Activated CD4-positive, alpha-beta T cell treated with anti-CD3 and anti-CD28 coated beads, Interleukin-10, Interleukin-2, amounts not matched to agents 100 ng/mL and 50 ng/mL, durations not matched to agents 16 hours and 8 hours (primary cell): ENCODE measurements around the gene EXPH5.

Experiments
- DNase-seq: peaks from one replicate; pipeline ENCODE4 v3.0.0-alpha.2; 2020

Gene EXPH5

DNA sequence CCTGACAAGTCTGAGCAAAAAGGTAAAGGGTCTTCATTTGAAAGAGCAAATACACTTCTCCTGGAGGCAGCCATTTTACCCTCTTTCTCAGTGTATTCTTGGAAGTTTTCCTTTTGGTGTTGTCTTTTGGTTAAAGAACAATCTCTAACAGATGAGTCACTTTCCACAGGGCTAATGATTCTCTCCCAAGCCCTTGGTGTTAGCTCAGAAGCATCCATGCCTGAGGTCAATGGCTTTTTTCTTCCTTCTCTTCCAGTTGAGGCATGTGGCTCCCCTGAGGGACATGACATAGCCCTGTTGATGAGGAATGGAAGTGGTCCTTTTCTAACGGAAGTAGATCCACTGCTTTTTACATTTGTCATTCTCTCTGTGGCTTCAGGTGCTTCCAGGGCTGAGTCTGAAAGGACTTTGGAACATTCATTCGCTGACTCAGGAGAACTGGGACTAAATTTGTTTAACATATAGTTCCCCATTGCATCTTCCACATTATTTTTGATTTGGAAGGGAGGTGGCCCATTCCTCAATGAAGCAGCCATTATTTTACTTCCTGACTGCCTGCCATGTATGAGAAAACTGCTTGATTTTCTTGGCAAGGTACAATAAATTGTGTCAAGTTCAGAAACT, 81.6 kb downstream of the EXPH5 start:
- no peak for DNase-seq

DNA sequence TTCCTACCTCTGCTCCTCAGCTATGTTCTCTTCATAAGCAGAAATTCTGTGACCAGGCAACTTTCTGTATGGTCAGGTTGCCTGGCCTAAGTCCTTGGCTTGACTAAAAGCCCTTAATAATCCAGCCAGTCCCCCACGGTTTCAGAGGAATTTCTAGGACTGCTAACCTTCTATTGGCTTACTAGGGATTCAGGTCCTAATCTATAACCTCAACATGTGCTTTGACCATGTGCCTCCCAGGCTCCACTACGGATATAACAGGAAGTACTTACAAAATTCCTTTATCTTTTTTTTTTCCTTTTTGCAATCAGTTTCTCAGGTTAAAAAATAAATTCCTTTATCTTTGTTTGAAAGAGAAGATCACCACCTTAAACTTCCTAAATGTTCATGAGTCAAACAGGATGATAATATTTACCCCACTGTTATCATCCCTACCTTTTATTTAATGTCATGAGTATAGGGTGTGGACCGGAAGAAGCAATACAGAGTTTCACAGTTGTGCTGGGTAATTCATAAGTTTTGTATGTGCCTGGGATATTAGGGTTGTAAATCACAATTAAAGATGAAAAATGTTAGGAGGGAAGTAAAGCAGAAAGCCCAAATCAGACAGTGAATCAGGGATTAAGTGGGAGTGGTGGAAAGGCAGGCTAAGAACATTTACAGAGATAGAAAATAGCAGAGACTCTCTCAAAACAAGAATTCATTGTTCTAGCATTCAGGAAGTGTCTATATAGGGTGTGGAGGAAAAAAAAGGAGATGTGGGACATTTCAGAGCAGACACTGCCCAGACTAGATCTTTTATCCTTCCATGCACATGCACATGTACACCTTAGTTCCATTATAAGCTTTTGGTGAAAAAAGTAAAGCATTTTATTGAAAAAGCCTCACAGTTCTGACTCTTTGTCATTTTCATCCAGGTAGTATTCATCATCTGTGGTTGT, 84.6 kb downstream of the EXPH5 start:
- DNase-seq = no peak

DNA sequence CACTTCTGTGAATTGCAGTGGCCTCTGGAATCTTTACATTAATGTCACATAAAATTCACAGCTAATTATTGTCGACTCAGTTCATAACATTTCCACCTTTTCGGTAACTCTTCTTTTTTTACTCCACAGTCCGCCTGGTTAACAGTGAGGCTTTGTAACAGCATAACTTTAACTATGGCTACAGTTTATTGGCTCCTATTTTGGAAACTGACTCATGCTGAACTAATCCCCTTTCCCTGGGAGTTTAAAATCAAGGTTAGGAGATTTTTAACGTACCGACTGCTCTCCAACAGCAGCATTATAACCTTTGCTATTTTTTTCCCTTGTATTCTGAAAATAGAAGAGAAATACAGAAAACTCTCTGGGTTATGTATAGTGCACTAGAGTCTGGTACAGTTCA, 92.2 kb downstream of the EXPH5 start:
- DNase-seq = no peak

DNA sequence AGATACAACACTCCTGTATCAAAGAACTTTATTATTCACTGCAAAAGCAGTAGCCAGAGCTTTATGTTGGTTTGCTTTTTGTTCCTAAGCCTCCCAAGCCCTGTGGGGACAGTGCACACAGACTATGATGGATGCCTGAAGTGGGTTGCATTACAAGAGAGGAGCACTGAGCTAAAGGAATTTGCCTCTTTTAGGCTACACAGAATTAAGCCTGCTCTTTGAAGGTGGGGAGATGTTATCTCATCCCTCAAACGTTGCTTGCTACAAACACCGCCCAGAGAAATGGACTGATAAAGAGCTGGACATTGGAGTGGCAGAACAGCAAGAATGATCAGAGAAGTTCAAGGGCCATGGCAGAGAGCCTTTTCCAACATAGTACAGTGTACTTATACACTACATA, 92.8 kb downstream of the EXPH5 start:
- no peak for DNase-seq

DNA sequence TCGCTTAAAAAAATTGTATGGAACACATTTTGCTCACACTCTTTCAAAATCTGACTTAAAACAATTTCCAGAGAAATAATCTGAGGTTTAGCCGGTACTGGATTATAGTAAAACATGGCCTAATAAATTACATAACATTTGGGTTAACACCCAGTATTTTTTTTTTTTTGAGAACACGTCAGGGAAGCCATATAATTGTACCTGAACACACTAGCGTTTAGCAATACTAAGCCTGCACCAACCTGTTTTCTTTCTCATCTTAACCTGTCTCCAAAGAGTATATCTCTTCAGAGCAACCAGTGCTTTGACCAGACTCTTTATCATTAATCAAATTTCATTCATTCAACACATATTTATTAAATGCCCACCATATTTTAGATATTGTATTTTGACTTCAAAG, 93.4 kb downstream of the EXPH5 start:
- DNase-seq = no peak

DNA sequence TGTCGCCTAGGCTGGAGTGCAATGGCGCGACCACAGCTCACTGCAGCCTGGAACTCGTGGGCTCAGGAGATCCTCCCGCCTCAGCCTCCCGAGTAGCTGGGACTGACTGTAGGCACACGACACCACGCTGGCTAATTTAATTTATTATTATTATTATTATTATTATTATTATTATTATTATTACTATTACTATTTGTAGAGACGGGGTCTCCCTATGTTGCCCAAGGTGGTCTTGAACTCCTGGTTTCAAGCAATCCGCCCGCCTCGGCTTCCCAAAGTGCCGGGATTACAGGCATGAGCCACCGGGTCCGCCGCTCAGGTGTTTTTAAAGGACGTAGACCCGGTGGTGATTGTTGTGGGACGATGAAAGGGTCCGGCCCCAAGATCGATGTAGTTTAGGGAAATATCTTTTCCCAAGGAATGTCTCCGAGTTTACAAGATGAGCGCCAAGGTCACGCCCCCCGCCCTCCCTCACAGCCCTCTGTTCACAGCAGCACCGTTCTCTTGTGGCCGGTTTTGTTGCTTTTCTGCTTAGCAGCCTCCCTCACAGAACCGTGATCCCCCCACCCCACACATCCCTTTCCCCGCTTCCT, 94.7 kb downstream of the EXPH5 start:
- no peak for DNase-seq

DNA sequence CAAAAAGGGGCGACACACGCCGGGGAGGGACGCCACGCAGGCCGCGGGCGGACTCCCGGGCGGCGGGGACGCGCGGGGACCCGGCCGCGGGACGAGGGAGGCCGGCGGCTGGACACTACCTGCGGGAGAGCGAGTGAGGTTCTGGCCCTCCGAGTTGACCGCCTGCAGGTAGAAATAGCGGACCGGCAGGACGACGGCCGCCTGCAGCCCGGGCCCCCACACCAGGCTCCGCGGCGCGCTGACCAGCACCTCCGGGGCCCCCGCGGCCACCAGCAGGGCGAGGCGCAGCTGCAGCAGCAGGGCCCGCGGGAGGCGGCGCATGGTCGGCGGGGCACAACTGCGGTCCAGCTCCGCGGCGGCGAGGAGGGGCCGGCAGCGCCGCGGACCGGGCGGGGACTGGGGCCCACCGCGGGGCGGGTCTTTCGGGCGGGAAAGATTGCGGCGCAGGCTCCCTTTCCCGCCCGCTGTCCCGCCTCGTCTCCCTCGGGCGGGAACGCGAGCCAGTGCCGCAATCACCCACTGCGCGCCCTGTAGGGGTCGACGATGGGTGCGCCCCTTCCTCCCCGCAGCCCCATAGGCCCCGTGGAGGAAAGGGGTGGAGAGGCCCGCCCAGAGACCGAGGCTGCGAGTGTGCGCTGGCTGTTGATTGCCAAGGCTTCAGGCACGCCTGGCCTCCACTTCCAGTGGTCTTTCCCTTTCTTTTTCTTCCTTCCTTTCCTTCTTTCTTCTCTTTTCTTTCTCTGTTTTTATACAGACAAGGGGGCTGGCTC, 95.3 kb downstream of the EXPH5 start, which contains the start of gene POGLUT3:
POGLUT3 (minus strand) TSS at position 339 of the 770 bp plus-strand sequence; CDS start at position 321, 18 bp downstream.
- peak; percentile 42 for DNase-seq

DNA sequence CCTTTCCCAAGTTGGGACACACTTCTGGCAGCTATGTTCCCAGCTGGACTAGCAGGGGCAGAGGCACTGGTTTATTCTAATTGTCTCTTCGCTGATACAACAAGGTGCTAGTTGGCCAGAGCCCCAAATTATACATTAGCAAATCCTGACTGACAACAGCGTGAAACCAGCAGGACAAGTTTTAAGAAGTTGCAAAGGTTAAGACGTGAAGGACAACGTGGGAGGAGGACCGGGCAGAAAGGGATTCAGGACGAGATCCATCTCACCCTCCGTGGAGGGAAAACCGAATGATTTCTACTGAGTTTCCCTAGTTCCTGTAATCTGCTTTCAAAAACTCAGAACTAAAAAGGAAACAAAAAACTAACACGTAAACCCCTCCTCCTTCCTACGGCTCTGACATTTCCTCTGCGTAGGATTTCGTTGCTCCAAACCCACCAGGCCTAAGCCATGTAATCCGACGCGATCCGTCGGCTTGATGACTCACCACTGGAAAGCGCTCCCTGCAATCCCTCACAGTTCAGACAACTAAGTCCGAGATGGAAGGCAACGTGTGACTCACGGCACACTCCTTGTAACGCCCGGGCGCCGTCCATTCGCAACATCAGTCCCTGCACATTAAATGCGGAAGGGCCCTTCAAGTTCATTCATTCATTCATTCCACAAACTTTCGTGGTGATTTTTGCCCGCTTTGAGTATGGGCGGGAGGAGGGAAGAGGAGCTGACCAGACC, 96.1 kb downstream of the EXPH5 start:
- peak; percentile 80 for DNase-seq

DNA sequence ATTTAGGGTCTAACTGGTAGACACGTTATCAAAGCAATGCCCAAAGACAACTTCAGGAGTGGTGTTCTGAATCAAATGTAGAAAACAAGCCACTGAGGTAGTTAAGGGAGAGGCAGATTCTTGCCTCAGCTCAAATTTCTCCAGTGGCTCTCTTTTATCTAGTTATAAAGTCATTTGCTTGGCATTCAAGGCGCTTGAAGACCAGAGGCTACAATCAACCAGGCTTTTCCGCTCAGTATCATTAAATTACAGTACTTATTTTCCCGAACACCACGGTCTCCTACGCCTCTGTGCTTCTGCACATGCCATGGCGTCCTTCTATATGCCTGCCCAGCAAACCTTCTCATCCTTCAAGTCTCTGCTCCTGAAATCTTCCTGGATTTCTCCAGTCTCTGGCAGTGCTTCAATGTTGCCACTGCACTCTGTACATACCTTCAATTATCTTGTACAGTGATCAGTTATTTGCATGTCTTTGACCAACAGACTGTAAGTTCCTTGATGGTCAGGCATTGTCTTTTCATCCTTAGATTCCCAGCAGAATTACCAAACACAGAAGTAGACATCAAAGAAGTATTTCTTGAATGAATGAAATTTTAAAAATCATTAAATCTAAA, 96.8 kb downstream of the EXPH5 start:
- no peak for DNase-seq

DNA sequence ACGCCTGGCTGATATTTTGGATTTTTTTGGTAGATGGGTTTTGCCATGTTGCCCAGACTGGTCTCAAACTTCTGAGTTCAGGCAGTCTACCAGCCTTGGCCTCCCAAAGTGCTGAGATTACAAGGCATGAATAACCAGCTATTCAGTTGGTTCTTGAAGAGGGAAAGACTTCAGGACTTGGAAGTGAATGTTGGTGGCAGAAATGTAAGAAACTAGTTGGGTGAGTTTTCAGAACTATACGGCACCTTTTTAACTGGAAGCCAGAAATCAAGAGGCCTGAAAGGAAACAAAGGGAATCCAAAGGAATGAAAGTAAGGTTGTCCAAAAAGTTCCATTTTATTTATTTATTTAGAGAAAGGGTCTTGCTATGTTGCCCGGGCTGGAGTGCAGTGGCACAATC, 98.2 kb downstream of the EXPH5 start:
- no peak for DNase-seq

DNA sequence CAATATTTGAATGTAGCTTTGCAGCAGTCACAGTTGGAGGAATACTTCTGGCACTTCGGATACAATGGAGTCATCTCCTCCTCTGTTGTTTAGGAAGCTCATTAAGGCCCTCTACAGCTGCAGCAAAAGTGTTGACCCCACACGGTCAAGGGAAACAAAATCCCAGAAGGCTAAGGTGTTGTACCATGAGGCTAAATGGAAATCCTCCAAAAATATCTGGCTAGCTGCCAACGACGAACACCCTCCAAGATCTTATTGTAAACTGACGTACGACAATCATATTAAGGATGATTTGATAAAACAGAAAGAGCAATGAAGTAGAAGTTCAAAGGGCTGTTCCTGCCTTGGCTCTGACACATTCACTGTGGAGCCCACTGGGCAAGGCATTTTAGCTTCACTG, 99.4 kb downstream of the EXPH5 start:
- no peak for DNase-seq

DNA sequence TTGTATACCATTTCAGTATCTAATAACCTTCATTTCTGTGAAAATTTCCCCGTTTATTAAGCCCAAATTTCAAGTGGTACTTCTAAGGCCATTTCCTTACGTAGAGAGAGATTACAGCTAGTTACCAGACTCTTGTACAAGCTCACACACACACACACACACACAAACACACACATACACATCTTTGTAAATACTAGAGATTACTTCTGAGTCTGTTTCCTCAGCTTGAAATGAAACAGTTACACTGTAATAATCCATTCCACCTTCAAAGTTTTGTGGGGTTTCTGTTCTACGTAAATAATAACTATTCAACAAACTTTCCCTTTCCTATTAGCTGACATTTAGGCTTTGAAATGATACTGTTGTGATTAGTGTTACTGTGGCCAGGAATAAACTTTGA, 101.6 kb downstream of the EXPH5 start:
- DNase-seq = no peak

DNA sequence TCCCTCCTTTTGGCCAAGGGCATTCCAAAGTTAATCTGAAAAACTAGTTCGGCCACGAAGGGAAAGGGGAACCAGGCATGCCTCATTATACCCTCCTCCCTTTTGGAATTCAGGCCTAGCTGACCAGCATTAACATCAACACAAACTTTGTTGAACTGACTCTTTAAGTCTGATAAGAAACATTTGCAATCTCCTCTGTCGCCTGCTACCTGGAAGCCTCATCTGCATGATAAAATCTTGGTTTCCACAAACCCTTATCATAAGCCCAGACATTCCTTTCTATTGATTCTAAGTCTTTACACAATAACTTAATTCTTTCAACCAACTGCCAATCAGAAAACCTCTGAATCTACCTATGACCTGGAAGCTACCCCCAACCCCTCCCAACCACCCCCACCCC, 106.7 kb downstream of the EXPH5 start:
- no peak for DNase-seq

DNA sequence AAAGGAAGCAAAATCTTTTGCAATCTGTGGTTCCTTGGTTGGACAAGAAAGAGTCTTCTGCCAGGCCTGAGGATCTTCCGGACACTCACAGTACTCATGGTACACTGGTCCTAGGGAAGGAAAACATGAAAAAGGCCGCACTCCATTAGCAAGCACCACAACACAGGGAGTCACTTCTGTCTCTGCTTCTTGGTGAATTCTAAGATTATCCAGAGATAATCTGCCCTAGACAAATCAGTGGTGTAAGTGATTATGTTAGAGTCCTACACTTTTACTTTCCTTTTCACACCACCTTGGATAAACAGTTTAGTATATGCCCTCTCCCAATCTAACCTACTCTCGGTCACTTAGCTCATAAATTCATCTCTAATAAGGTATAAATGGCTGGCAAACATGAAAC, 107.2 kb downstream of the EXPH5 start:
- no peak for DNase-seq

DNA sequence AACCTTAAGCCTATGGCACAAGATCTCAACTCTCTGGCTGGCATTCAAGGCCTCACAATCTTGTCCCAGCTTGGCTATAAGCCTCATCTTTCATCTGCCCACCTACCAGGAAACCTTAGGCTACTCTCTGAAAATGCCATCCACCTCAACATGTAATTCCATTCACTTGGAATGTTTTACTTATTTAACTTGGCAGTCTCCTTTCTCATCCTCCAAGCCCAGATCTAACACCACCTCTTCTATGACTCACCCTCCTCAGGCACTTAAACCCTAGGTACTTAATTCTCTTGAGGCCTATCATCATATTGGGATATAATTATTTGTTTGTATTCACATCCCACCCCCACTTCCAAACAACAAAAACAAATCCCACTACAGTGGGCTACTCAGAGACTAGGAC, 110.4 kb downstream of the EXPH5 start:
- DNase-seq = no peak

DNA sequence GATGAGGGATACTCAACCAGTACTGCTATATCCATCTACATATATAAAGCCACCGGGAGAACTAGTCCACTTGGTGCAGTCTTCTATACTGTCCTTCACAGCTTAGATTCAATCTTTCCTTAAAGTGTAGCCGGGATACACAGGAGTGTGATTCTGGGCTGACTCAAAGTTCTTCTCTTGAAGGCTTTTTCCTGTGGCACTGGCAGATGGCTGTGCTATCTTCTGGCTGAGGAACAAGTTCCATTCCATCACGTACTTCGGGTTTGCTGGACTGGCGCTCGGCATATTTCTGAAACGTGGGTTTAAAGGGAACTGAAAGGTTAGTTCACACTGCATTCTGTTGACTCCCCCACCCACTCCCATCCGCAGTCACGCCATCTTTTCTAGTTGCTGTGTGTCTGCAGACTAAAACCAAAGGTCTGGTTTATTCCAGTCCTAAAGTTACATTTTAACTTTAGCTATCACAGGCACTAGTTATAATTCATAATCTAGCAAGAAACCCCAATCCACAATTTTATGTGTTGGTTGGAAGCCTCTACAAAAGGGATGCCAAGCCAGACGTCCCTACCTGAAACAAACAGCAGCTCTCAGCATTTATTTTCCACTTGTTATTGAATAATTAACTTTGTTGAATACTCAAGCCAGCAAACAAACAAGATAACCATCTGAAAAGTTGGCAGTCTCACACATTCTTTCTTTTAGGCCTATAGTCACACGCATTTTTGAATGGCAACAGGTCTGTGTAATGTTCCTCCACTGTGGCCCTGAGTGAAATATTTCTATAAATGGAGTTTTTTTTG, 118.7 kb downstream of the EXPH5 start:
- no peak for DNase-seq

DNA sequence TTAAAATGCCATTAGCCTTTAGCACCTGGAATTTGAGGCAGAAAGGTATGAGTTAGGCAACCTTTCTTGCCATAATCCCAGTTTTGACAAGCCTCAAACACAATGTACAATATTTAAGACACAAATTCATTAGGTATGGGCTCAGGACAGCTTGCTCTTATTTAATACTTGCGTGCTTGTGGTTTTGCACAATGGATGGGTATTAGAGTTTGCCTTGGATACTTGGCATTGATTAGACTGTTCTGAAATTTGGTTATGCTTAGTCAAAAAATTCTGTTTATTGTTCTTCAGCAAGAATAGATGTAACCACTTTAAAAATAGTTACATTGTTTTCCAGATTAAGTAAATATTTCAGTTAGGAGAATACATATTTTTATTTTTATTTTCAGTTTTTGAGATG, 120.9 kb downstream of the EXPH5 start:
- no peak for DNase-seq

DNA sequence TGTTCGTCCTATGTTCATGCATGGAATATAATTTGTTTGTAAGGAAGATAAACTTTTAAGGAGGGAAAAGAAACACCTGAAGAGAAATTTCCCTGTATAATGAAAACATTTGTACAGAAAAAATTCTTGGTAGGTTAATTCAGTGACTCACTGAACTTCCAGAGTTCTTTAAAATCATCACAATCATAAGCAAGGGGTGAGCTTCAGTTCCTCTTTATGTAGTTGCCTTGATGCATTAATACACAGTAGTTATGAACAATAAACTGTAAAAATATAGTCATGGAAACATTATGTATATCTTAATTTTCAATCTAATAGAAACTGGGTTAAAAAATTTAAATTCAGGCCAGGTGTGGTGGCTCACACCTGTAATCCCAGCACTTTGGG, 125.1 kb downstream of the EXPH5 start:
- no peak for DNase-seq

DNA sequence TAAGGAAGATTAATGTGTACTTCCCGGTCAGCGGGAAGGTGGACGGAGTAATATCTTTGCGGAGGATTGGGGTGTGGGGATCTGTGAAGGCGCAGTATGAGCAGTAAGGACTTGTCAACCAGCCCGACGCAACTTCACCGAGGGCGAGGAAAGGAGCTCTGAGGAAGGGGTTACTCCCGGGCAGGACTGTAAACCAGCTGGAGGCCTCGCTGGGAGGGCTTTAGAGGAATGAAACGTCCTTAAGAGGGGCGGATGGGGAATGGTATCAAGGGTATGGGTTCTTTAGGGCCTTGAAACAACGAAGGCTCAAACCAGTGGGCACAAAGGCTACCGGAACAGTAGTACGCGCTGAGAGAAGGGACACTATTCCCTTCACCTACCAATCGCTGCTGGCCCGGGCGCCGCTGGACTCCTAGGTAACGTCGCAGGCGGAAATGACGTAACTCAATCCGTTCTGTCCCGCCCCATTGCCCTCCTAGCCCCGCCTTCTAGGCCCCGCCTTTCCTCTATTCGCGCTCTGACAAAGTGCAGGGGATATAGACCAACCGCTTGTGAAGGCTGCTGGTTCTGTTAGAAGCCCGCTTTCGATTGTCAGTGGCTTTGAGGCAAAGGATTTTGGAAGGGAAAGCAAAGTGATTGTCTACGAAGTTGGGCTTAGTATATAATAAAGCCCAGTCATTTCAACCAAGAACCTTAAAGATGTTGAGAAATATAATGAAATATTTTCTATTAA, 126.3 kb downstream of the EXPH5 start, which contains the start of gene C11orf65:
C11orf65 (minus strand) TSS at position 439 of the 733 bp plus-strand sequence. CDS start 5,970 bp downstream, outside the sequence.
- peak; percentile 97 for DNase-seq

DNA sequence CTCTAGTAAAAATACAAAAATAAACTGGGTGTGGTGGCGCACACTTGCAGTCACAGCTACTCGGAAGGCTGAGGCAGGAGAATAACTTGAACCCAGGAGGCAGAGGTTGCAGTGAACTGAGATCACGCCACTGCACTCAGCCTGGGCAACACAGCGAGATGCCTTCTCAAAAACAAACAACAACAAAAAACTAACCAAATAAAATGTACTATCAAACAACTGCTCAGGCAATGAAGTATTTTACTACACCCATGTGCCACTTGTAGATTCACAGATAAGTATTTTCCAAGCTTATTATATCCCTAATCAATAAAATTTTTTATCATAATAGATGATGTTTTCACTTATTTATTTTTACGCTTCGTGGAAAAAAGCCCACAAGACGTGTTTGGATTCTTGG, 127.2 kb downstream of the EXPH5 start:
- no peak for DNase-seq
